ENCODE data around the gene MON1B.
"Not testable (repeated sequence)": the region's sequence is repeated elsewhere in the genome, so short reads cannot be mapped to it uniquely, and the experiment has no call there.

The MON1B gene

GRCh38 chr16:77190478-77191258 is at the start of gene MON1B:
Gene MON1B (plus strand): TSS chr16:77191190. CDS start chr16:77191486, 296 bp downstream.
- DNase-seq, result peak; percentile 93

- no peak for DNase-seq
These were observed 47.6 kb upstream of the MON1B start for GRCh38 chr16:77143364-77143763.

GRCh38 chr16:77148121-77148520 is 42.9 kb upstream of the MON1B start:
- DNase-seq, result no peak

GRCh38 chr16:77157346-77158058 is 33.5 kb upstream of the MON1B start:
- DNase-seq, result no peak

- no peak for DNase-seq
These were observed 32.7 kb upstream of the MON1B start for GRCh38 chr16:77158293-77158692.

GRCh38 chr16:77165006-77165405 is 26.0 kb upstream of the MON1B start:
- DNase-seq, result no peak

- not testable (repeated sequence) for DNase-seq
These were observed 25.3 kb upstream of the MON1B start for GRCh38 chr16:77165536-77166236.

- DNase-seq, result no peak
These were observed 24.3 kb upstream of the MON1B start for GRCh38 chr16:77166726-77167125.

- no peak for DNase-seq
These were observed 22.1 kb upstream of the MON1B start for GRCh38 chr16:77168901-77169300.

GRCh38 chr16:77169650-77170236 is 21.2 kb upstream of the MON1B start:
- peak; percentile 36 for DNase-seq

GRCh38 chr16:77170805-77171204 is 20.2 kb upstream of the MON1B start:
- DNase-seq, result no peak

- peak; percentile 62 for DNase-seq
These were observed 19.0 kb upstream of the MON1B start for GRCh38 chr16:77171745-77172635.

GRCh38 chr16:77172951-77173350 is 18.0 kb upstream of the MON1B start:
- no peak for DNase-seq

GRCh38 chr16:77183137-77183536 is 7.9 kb upstream of the MON1B start:
- DNase-seq, result no peak

GRCh38 chr16:77186298-77186697 is 4.7 kb upstream of the MON1B start:
- DNase-seq, result not testable (repeated sequence)

GRCh38 chr16:77190190-77190477 is 856 bp upstream of the MON1B start:
- no peak for DNase-seq

- no peak for DNase-seq
These were observed 424 bp downstream of the MON1B start for GRCh38 chr16:77191259-77191969.

GRCh38 chr16:77193377-77193776 is 2.4 kb downstream of the MON1B start:
- DNase-seq, result no peak

GRCh38 chr16:77194295-77195231 is 3.6 kb downstream of the MON1B start:
- no peak for DNase-seq

- no peak for DNase-seq
These were observed 4.4 kb downstream of the MON1B start for GRCh38 chr16:77195411-77195810.

GRCh38 chr16:77197747-77198146 is 6.8 kb downstream of the MON1B start:
- DNase-seq, result no peak

Data from NCI-H510A treated with DMSO at 0.1 percent for 48 hours (cell line).